Activated naive CD8-positive, alpha-beta T cell treated with anti-CD3 and anti-CD28 coated beads, Interleukin-2, amount 10 ng/mL, durations not matched to agents 7 days and 5 days (primary cell): ENCODE measurements around the gene SPATS2L. TPM values are rescaled to one million over a fixed set of nuclear protein-coding genes. Genes with fewer than 3 reads are reported as not detected.

Source experiments
- ATAC-seq: fragments of 150-1000 bp; cut with Tn5 transposase; one replicate; pipeline ENCODE4 v1.10.0; 2021; ENCODE audit warnings: low read depth, moderate library complexity
- POLR2A ChIA-PET: fragments of 350-600 bp; sonication (Branson Sonifier 250); formaldehyde crosslinking; loops from one replicate; lab custom pipeline; 2021; ENCODE audit warnings: antibody characterized with exemption; lab: Charles Lee
- DNase-seq: peaks from one replicate; pipeline ENCODE4 v3.0.0; 2021
- H3K27ac Mint-ChIP-seq: one replicate; pipeline ENCODE4 v1.8.0; 2022; ENCODE audit warnings: mild to moderate bottlenecking, mixed read lengths
- H3K27me3 Mint-ChIP-seq: one replicate; pipeline ENCODE4 v1.8.0; 2022; ENCODE audit warnings: mild to moderate bottlenecking, moderate library complexity, mixed read lengths
- H3K36me3 Mint-ChIP-seq: one replicate; pipeline ENCODE4 v1.8.0; 2021; ENCODE audit warnings: mild to moderate bottlenecking, mixed read lengths
- H3K4me1 Mint-ChIP-seq: one replicate; pipeline ENCODE4 v1.8.0; 2021; ENCODE audit warnings: mixed read lengths
- H3K4me3 Mint-ChIP-seq: one replicate; pipeline ENCODE4 v1.8.0; 2022; ENCODE audit warnings: mild to moderate bottlenecking, moderate library complexity, mixed read lengths
- H3K9me3 Mint-ChIP-seq: one replicate; pipeline ENCODE4 v1.8.0; 2021; ENCODE audit warnings: mixed read lengths
- total RNA-seq, 2 experiments: library from RNA; stranded (reverse); gene quantifications; one replicate each; pipeline ENCODE4 v1.2.3, GENCODE V29; 2021

The SPATS2L gene
- total RNA-seq, 2 experiments from 2014 or later: 46.3 to 47.1 TPM

- peaks cover 3% of the 10 kb centered on the region for H3K4me1 Mint-ChIP-seq
- no peak overlapping the region for H3K27ac Mint-ChIP-seq
- H3K36me3 Mint-ChIP-seq: peaks cover 10% of the 10 kb centered on the region
- no peak for DNase-seq
- no peak for ATAC-seq
- no peaks in the 10 kb centered on the region for H3K27me3 Mint-ChIP-seq
- H3K9me3 Mint-ChIP-seq: no peaks in the 10 kb centered on the region
- POLR2A ChIA-PET: no interaction called here
- H3K4me3 Mint-ChIP-seq: no peak overlapping the region
Measured at GRCh38 chr2:200364142-200364541, 57.6 kb downstream of the SPATS2L start.

- ATAC-seq (no peak), DNase-seq (no peak)
- POLR2A ChIA-PET: interaction anchor here (0.5 kb wide), 1 partner anchor 889 kb away, joined by 3 read pairs; no protein-coding TSS in a partner anchor
- Mint-ChIP-seq H3K36me3 (peaks cover 6% of the 10 kb centered on the region), H3K27ac (no peak overlapping the region), H3K4me3 (no peak overlapping the region), H3K9me3 (no peaks in the 10 kb centered on the region), H3K27me3 (no peaks in the 10 kb centered on the region), H3K4me1 (peaks cover 3% of the 10 kb centered on the region)
Measured at GRCh38 chr2:200364620-200365019, 58.1 kb downstream of the SPATS2L start.

- ATAC-seq: no peak
- POLR2A ChIA-PET: interaction anchor here (0.5 kb wide), 1 partner anchor 889 kb away, joined by 3 read pairs; no protein-coding TSS in a partner anchor
- no peaks in the 10 kb centered on the region for H3K9me3 Mint-ChIP-seq
- no peak for DNase-seq
- peaks cover 3% of the 10 kb centered on the region for H3K4me1 Mint-ChIP-seq
- no peaks in the 10 kb centered on the region for H3K27me3 Mint-ChIP-seq
- H3K36me3 Mint-ChIP-seq: peaks cover 6% of the 10 kb centered on the region
- H3K27ac Mint-ChIP-seq: no peak overlapping the region
- no peak overlapping the region for H3K4me3 Mint-ChIP-seq
Measured at GRCh38 chr2:200365209-200365608, 58.7 kb downstream of the SPATS2L start.

- peaks cover 9% of the 10 kb centered on the region for H3K36me3 Mint-ChIP-seq
- no peaks in the 10 kb centered on the region for H3K27me3 Mint-ChIP-seq
- H3K4me3 Mint-ChIP-seq: no peak overlapping the region
- H3K4me1 Mint-ChIP-seq: peaks cover 3% of the 10 kb centered on the region
- no peak for DNase-seq
- ATAC-seq: no peak
- H3K27ac Mint-ChIP-seq: no peak overlapping the region
- POLR2A ChIA-PET: no interaction called here
- H3K9me3 Mint-ChIP-seq: no peaks in the 10 kb centered on the region
Measured at GRCh38 chr2:200367155-200367554, 60.7 kb downstream of the SPATS2L start.

GRCh38 chr2:200369886-200370285 lies 63.4 kb downstream of the SPATS2L start:
- no peak for DNase-seq
- Mint-ChIP-seq H3K4me3 (no peak overlapping the region), H3K27me3 (no peaks in the 10 kb centered on the region), H3K9me3 (no peaks in the 10 kb centered on the region), H3K4me1 (peaks cover 19% of the 10 kb centered on the region), H3K27ac (no peak overlapping the region), H3K36me3 (peaks cover 10% of the 10 kb centered on the region)
- POLR2A ChIA-PET: no interaction called here
- no peak for ATAC-seq

- POLR2A ChIA-PET: interaction anchor here (0.7 to 3.1 kb wide), 5 partner anchors 11 to 152 kb away, joined by 3 to 23 read pairs (median 10); partner anchors contain the start of genes SGO2 and SPATS2L
- Mint-ChIP-seq H3K27ac (peak overlapping the region; percentile 96), H3K4me1 (peaks cover 50% of the 10 kb centered on the region), H3K36me3 (peaks cover 9% of the 10 kb centered on the region), H3K9me3 (no peaks in the 10 kb centered on the region), H3K27me3 (no peaks in the 10 kb centered on the region), H3K4me3 (peak overlapping the region; percentile 90)
- no peak for ATAC-seq
- DNase-seq: no peak
Measured at GRCh38 chr2:200373231-200373630, 66.7 kb downstream of the SPATS2L start.

- H3K9me3 Mint-ChIP-seq: no peaks in the 10 kb centered on the region
- ATAC-seq (peak; percentile 89), DNase-seq (no peak)
- H3K36me3 Mint-ChIP-seq: peaks cover 8% of the 10 kb centered on the region
- POLR2A ChIA-PET: interaction anchor here (0.7 to 3.1 kb wide), 5 partner anchors 10 to 94 kb away, joined by 4 to 23 read pairs (median 10); partner anchors contain the start of gene SPATS2L
- H3K4me3 Mint-ChIP-seq: peak overlapping the region; percentile 90
- H3K27me3 Mint-ChIP-seq: no peaks in the 10 kb centered on the region
- peaks cover 52% of the 10 kb centered on the region for H3K4me1 Mint-ChIP-seq
- H3K27ac Mint-ChIP-seq: peak overlapping the region; percentile 96
Measured at GRCh38 chr2:200373973-200374416, 67.5 kb downstream of the SPATS2L start.

GRCh38 chr2:200376513-200377354 lies 70.2 kb downstream of the SPATS2L start:
- ATAC-seq (peak; percentile 64), DNase-seq (no peak)
- peak overlapping the region; percentile 80 for H3K27ac Mint-ChIP-seq
- peaks cover 8% of the 10 kb centered on the region for H3K36me3 Mint-ChIP-seq
- no peaks in the 10 kb centered on the region for H3K9me3 Mint-ChIP-seq
- H3K27me3 Mint-ChIP-seq: no peaks in the 10 kb centered on the region
- H3K4me1 Mint-ChIP-seq: peaks cover 71% of the 10 kb centered on the region
- peak overlapping the region; percentile 51 for H3K4me3 Mint-ChIP-seq
- POLR2A ChIA-PET: interaction anchor here (0.9 to 1.1 kb wide), 4 partner anchors 8 to 68 kb away, joined by 3 to 5 read pairs (median 4); no protein-coding TSS in a partner anchor

- POLR2A ChIA-PET: interaction anchor here (1.1 kb wide), 1 partner anchor 69 kb away, joined by 3 read pairs; no protein-coding TSS in a partner anchor
- no peaks in the 10 kb centered on the region for H3K9me3 Mint-ChIP-seq
- DNase-seq (no peak), ATAC-seq (no peak)
- peak overlapping the region; percentile 80 for H3K27ac Mint-ChIP-seq
- no peaks in the 10 kb centered on the region for H3K27me3 Mint-ChIP-seq
- peak overlapping the region; percentile 4 for H3K4me3 Mint-ChIP-seq
- peaks cover 76% of the 10 kb centered on the region for H3K4me1 Mint-ChIP-seq
- peaks cover 4% of the 10 kb centered on the region for H3K36me3 Mint-ChIP-seq
Measured at GRCh38 chr2:200377355-200378336, 71.2 kb downstream of the SPATS2L start.

- peaks cover 9% of the 10 kb centered on the region for H3K36me3 Mint-ChIP-seq
- H3K9me3 Mint-ChIP-seq: no peaks in the 10 kb centered on the region
- H3K4me1 Mint-ChIP-seq: peaks cover 77% of the 10 kb centered on the region
- ATAC-seq: no peak
- H3K4me3 Mint-ChIP-seq: no peak overlapping the region
- no peak for DNase-seq
- peak overlapping the region; percentile 27 for H3K27ac Mint-ChIP-seq
- POLR2A ChIA-PET: no interaction called here
- H3K27me3 Mint-ChIP-seq: no peaks in the 10 kb centered on the region
Measured at GRCh38 chr2:200378652-200379290, 72.3 kb downstream of the SPATS2L start.

- Mint-ChIP-seq H3K27ac (peak overlapping the region; percentile 7), H3K36me3 (peaks cover 10% of the 10 kb centered on the region), H3K4me1 (peaks cover 70% of the 10 kb centered on the region), H3K27me3 (no peaks in the 10 kb centered on the region), H3K9me3 (no peaks in the 10 kb centered on the region), H3K4me3 (no peak overlapping the region)
- POLR2A ChIA-PET: interaction anchor here (1.1 kb wide), 1 partner anchor 509 kb away, joined by 3 read pairs; the partner anchor contains the start of genes NIF3L1 and PPIL3
- DNase-seq (no peak), ATAC-seq (no peak)
Measured at GRCh38 chr2:200379481-200380090, 73.1 kb downstream of the SPATS2L start.

GRCh38 chr2:200380091-200380561 lies 73.6 kb downstream of the SPATS2L start:
- ATAC-seq (no peak), DNase-seq (no peak)
- Mint-ChIP-seq H3K4me3 (no peak overlapping the region), H3K27me3 (no peaks in the 10 kb centered on the region), H3K36me3 (peaks cover 11% of the 10 kb centered on the region), H3K9me3 (peaks cover under 1% of the 10 kb centered on the region), H3K4me1 (peaks cover 67% of the 10 kb centered on the region), H3K27ac (peak overlapping the region; percentile 47)
- POLR2A ChIA-PET: interaction anchor here (1.1 kb wide), 1 partner anchor 509 kb away, joined by 3 read pairs; the partner anchor contains the start of genes NIF3L1 and PPIL3
